SH-SY5Y (cell line): ENCODE measurements around the gene ABCD4.

Source experiments
- GATA2 ChIP-seq: IDR thresholded peaks from 2 replicates; pipeline ENCODE4 v1.6.1; 2011; ENCODE audit warnings: mild to moderate bottlenecking, low read depth, low read length
- GATA3 ChIP-seq: IDR thresholded peaks from 2 replicates; pipeline ENCODE4 v1.6.1; 2011; ENCODE audit warnings: low read depth, mild to moderate bottlenecking, low read length, moderate library complexity

GRCh38 chr14:74244115-74244514, 58.6 kb downstream of the ABCD4 start:
- TF ChIP-seq GATA2 (no peak), GATA3 (no peak)
